SK-N-SH treated with all-trans-retinoic acid at 6 μM for 48 hours (cell line): ENCODE measurements around the gene SLC52A3.

ENCODE experiments used
- ATAC-seq: fragments of 200-7000 bp; cut with Tn5 transposase; 3 replicates; pipeline ENCODE4 v1.9.1; 2020; ENCODE audit warnings: mild to moderate bottlenecking, moderate library complexity
- ARNTL ChIP-seq: fragments of 450-650 bp; formaldehyde crosslinking; IDR thresholded peaks from 2 replicates; pipeline ENCODE4 v1.5.0; 2020; ENCODE audit warnings: low read depth, mild to moderate bottlenecking, moderate library complexity, borderline replicate concordance
- BACH2 ChIP-seq: fragments of 250-450 bp; sonication (Bioruptor Pico); IDR thresholded peaks from 2 replicates; pipeline ENCODE4 v1.9.0; 2021; ENCODE audit warnings: mild to moderate bottlenecking, borderline replicate concordance
- CREB5 ChIP-seq: fragments of 250-450 bp; sonication (Bioruptor Pico); IDR thresholded peaks from 2 replicates; pipeline ENCODE4 v1.5.1; 2020; ENCODE audit warnings: low read depth, mild to moderate bottlenecking, moderate library complexity
- CSDC2 ChIP-seq: fragments of 250-450 bp; sonication (Bioruptor Pico); IDR thresholded peaks from 2 replicates; pipeline ENCODE4 v1.5.0; 2020; ENCODE audit warnings: mild to moderate bottlenecking, moderate library complexity
- CSRNP3 ChIP-seq: fragments of 250-450 bp; sonication (Bioruptor Pico); IDR thresholded peaks from 2 replicates; pipeline ENCODE4 v1.5.1; 2021; ENCODE audit warnings: mild to moderate bottlenecking, moderate library complexity
- ESRRG ChIP-seq: fragments of 250-450 bp; sonication (Bioruptor Pico); IDR thresholded peaks from 2 replicates; pipeline ENCODE4 v1.6.1; 2021; ENCODE audit warnings: mild to moderate bottlenecking
- GLIS3 ChIP-seq: fragments of 250-450 bp; sonication (Bioruptor Pico); IDR thresholded peaks from 2 replicates; pipeline ENCODE4 v1.5.0; 2020; ENCODE audit warnings: mild to moderate bottlenecking, moderate library complexity
- ISL1 ChIP-seq: fragments of 250-450 bp; sonication (Bioruptor Pico); IDR thresholded peaks from 2 replicates; pipeline ENCODE4 v2.1.2; 2022; ENCODE audit warnings: mild to moderate bottlenecking, moderate library complexity
- OSR1 ChIP-seq: fragments of 250-450 bp; sonication (Bioruptor Pico); IDR thresholded peaks from 2 replicates; pipeline ENCODE4 v1.8.0; 2022; ENCODE audit warnings: moderate library complexity, mild to moderate bottlenecking, inconsistent platforms
- POU6F1 ChIP-seq: fragments of 250-450 bp; sonication (Bioruptor Pico); IDR thresholded peaks from 2 replicates; pipeline ENCODE4 v1.8.0; 2021; ENCODE audit warnings: low read depth, mild to moderate bottlenecking, moderate library complexity, borderline replicate concordance
- PPARA ChIP-seq: fragments of 250-450 bp; sonication (Bioruptor Pico); IDR thresholded peaks from 2 replicates; pipeline ENCODE4 v1.5.0; 2020; ENCODE audit warnings: mild to moderate bottlenecking, borderline replicate concordance
- RARB ChIP-seq: fragments of 250-450 bp; sonication (Bioruptor Pico); IDR thresholded peaks from 2 replicates; pipeline ENCODE4 v1.8.0; 2021; ENCODE audit warnings: mild to moderate bottlenecking, moderate library complexity
- SNAI2 ChIP-seq: fragments of 250-450 bp; sonication (Bioruptor Pico); IDR thresholded peaks from 2 replicates; pipeline ENCODE4 v1.5.0; 2020; ENCODE audit warnings: mild to moderate bottlenecking, moderate library complexity
- TCF4 ChIP-seq: fragments of 250-450 bp; sonication (Bioruptor Pico); IDR thresholded peaks from 2 replicates; pipeline ENCODE4 v1.8.0; 2021; ENCODE audit warnings: mild to moderate bottlenecking, moderate library complexity, borderline replicate concordance
- TOX ChIP-seq: fragments of 250-450 bp; sonication (Bioruptor Pico); IDR thresholded peaks from 2 replicates; pipeline ENCODE4 v1.8.0; 2021; ENCODE audit warnings: mild to moderate bottlenecking, moderate library complexity, borderline replicate concordance
- ZC3H10 ChIP-seq: fragments of 250-450 bp; sonication (Bioruptor Pico); IDR thresholded peaks from 2 replicates; pipeline ENCODE4 v1.5.1; 2021; ENCODE audit warnings: mild to moderate bottlenecking, moderate library complexity
- ZFP3 ChIP-seq: fragments of 250-450 bp; sonication (Bioruptor Pico); IDR thresholded peaks from 2 replicates; pipeline ENCODE4 v1.5.0; 2020; ENCODE audit warnings: mild to moderate bottlenecking, moderate library complexity
- ZFP30 ChIP-seq: fragments of 450-650 bp; formaldehyde crosslinking; IDR thresholded peaks from 2 replicates; pipeline ENCODE4 v1.5.0; 2022; ENCODE audit warnings: mild to moderate bottlenecking, moderate library complexity
- ZNF565 ChIP-seq: fragments of 450-650 bp; formaldehyde crosslinking; conservative IDR thresholded peaks from 2 replicates; pipeline ENCODE4 v1.5.0; 2020; ENCODE audit warnings: low read depth, mild to moderate bottlenecking, moderate library complexity
- ZNF70 ChIP-seq: fragments of 450-650 bp; formaldehyde crosslinking; IDR thresholded peaks from 2 replicates; pipeline ENCODE4 v1.5.0; 2020; ENCODE audit warnings: mild to moderate bottlenecking, moderate library complexity
- ZNF8 ChIP-seq: fragments of 450-650 bp; formaldehyde crosslinking; IDR thresholded peaks from 2 replicates; pipeline ENCODE4 v1.5.0; 2020; ENCODE audit warnings: mild to moderate bottlenecking, moderate library complexity

SLC52A3 gene

GRCh38 chr20:723756-724155 lies 44.5 kb downstream of the SLC52A3 start:
- TF ChIP-seq ZFP30 (CRISPR knock-in tag) (no peak), POU6F1 (CRISPR knock-in tag) (no peak), ZNF70 (CRISPR knock-in tag) (no peak), TCF4 (no peak), ESRRG (CRISPR knock-in tag) (no peak), RARB (CRISPR knock-in tag) (no peak), GLIS3 (CRISPR knock-in tag) (no peak), ISL1 (CRISPR knock-in tag) (no peak), OSR1 (no peak), ZFP3 (CRISPR knock-in tag) (no peak), CREB5 (no peak), CSDC2 (CRISPR knock-in tag) (no peak), ZC3H10 (no peak), ZNF8 (CRISPR knock-in tag) (no peak)
- no peak for ATAC-seq

GRCh38 chr20:722822-723644 lies 45.3 kb downstream of the SLC52A3 start:
- TF ChIP-seq ZNF70 (CRISPR knock-in tag) (no peak), TOX (no peak), ARNTL (no peak), SNAI2 (no peak), GLIS3 (CRISPR knock-in tag) (no peak), ZC3H10 (no peak), CSDC2 (CRISPR knock-in tag) (no peak), OSR1 (no peak), PPARA (CRISPR knock-in tag) (no peak), ISL1 (CRISPR knock-in tag) (no peak), ZNF565 (no peak), BACH2 (CRISPR knock-in tag) (no peak), CSRNP3 (CRISPR knock-in tag) (no peak), RARB (CRISPR knock-in tag) (no peak), ESRRG (CRISPR knock-in tag) (no peak)
- ATAC-seq = no peak

GRCh38 chr20:721876-722275 lies 46.4 kb downstream of the SLC52A3 start:
- ATAC-seq = no peak

More at GRCh38 chr20:721876-722275, 46.4 kb downstream of the SLC52A3 start:
- no peak for TF ChIP-seq OSR1
- TF ChIP-seq RARB (CRISPR knock-in tag) = no peak
- no peak for TF ChIP-seq SNAI2
- TF ChIP-seq GLIS3 (CRISPR knock-in tag) = no peak
- no peak for TF ChIP-seq PPARA (CRISPR knock-in tag)
- TF ChIP-seq TCF4 = no peak
- TF ChIP-seq POU6F1 (CRISPR knock-in tag) = no peak
